ENCODE results near the gene FHOD3.

Gene FHOD3

DNA sequence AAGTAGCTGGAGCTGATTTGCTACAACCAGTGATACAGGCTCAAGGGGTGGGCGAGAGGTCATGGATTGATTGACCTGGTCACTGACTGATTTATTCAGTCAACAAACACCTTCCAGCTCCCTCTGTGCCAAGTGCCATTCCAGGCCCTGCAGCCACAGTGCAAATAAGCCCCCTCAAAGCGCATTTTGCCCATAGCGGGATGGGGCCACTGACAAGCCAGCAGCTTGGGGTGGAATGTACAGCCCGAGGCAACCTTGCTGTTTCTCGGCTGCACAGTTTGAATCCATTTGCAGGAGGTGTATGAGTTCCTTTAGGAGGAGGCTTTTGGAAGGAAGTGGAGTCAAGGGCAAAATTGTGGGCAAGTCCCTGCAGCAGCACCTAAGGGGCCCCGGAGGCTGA, 296.1 kb downstream of the FHOD3 start:
- no peak for DNase-seq (ENCODE audit: low read depth)
- no peak overlapping the region for H3K4me3 ChIP-seq (ENCODE audit: low read depth, low read length)

DNA sequence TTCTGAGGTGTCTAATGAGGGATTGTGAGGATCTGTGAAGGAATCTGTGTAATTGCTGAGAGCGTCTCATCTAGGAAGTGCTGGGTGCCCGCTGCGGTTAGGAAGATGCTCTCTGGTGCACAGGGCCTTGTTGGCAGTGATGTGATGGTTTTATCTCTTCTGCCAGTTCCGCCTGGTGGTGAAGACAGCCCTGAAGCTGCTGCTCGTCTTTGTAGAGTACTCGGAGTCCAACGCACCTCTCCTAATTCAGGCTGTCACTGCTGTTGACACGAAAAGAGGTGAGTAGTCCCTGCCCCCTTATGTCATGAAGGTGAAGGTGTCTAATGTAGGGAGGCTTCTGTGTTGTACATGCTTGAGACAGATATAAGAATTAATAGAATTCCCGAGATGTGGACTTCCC, 297.1 kb downstream of the FHOD3 start:
- TF ChIP-seq, protein P1, sequence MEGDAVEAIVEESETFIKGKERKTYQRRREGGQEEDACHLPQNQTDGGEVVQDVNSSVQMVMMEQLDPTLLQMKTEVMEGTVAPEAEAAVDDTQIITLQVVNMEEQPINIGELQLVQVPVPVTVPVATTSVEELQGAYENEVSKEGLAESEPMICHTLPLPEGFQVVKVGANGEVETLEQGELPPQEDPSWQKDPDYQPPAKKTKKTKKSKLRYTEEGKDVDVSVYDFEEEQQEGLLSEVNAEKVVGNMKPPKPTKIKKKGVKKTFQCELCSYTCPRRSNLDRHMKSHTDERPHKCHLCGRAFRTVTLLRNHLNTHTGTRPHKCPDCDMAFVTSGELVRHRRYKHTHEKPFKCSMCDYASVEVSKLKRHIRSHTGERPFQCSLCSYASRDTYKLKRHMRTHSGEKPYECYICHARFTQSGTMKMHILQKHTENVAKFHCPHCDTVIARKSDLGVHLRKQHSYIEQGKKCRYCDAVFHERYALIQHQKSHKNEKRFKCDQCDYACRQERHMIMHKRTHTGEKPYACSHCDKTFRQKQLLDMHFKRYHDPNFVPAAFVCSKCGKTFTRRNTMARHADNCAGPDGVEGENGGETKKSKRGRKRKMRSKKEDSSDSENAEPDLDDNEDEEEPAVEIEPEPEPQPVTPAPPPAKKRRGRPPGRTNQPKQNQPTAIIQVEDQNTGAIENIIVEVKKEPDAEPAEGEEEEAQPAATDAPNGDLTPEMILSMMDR (IDR thresholded peaks at IDR 0.05; ENCODE audit: control insufficient read depth, extremely low read depth, insufficient read depth): no peak
- no peak for DNase-seq (ENCODE audit: low read depth)
- no peak overlapping the region for H3K4me3 ChIP-seq (ENCODE audit: low read depth, low read length)

More for the DNA sequence above, 296.1 kb downstream of the FHOD3 start:
- TF ChIP-seq, protein P1 (IDR thresholded peaks at IDR 0.05; ENCODE audit: control insufficient read depth, extremely low read depth, insufficient read depth): no peak

DNA sequence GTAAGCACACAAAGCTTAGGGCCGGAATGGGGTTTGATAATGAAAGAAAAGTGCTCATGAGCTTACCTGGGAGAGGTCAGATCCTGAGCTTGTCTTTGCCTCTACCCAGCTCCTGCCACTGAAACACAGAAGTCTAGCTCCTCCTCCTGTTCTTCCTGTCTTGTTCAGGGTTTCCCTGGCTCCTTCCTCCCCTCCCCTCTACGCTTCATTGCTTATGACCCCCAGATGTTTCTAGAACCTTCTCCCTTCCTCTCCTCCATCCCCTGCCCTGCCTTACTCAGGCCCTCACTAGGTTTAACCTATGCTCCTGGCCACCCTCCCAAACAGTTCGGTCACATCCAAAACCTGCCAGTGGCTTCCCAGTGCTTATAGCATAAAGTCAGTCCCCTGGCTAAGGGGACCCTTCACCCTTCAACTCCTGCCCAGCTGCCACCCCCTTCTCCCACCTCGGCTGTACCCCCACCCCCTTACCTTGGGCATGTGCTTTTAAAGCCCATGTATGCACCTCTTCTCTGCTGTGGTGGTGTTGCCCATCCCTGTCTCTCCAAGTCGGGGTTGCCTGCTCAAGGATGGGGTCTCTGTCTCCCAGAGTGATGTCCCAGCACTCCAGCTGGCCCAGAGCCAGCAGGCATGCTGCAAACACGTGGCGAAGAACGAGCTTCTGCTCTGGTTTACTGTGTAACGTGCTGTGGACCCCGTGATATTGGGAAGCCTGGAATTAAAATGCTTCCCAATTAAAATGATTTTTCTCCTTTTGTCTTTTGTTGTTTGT, 297.7 kb downstream of the FHOD3 start:
- DNase-seq (ENCODE audit: low read depth): no peak
- no peak overlapping the region for H3K4me3 ChIP-seq (ENCODE audit: low read depth, low read length)
- TF ChIP-seq, protein P1 (IDR thresholded peaks at IDR 0.05; ENCODE audit: control insufficient read depth, extremely low read depth, insufficient read depth): no peak

DNA sequence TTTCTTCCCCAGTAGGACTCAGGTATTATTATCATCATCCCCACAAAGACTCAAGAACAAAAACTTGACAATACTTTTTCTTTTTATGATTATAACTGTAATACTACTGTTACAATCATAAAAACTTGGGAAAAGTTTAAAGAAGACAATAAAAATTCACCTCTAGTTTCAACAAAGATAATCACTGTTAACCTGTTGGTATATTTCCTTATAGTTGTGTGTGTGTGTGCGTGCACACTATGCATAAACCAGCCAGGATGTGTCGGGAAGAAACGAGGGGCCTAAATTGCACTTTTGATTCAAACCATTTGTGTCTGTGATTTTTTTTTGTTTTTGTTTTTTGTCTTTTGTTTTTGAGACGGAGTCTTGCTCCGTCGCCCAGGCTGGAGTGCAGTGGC, 298.3 kb downstream of the FHOD3 start:
- TF ChIP-seq, protein P1 (IDR thresholded peaks at IDR 0.05; ENCODE audit: control insufficient read depth, extremely low read depth, insufficient read depth): no peak
- H3K4me3 ChIP-seq (ENCODE audit: low read depth, low read length): no peak overlapping the region
- no peak for DNase-seq (ENCODE audit: low read depth)

DNA sequence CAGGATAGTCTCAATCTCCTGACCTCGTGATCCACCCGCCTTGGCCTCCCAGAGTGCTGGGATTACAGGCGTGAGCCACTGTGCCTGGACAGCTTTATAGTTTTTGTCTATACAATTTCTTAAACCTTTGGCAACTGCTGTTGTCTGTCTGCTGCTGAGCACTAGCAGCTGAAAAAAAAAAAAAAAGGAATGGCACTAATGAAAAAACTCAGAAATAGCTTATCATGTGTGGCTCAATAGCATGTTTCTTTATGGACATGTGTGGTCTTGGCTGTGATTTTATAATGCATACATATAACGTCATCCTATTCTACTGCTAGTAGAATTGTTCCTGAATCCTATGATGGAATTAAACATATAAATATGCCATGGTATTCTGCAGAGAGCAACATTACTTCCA, 300.1 kb downstream of the FHOD3 start:
- H3K4me3 ChIP-seq (ENCODE audit: low read depth, low read length): no peak overlapping the region
- TF ChIP-seq, protein P1 (IDR thresholded peaks at IDR 0.05; ENCODE audit: control insufficient read depth, extremely low read depth, insufficient read depth): no peak
- DNase-seq (ENCODE audit: low read depth): no peak

DNA sequence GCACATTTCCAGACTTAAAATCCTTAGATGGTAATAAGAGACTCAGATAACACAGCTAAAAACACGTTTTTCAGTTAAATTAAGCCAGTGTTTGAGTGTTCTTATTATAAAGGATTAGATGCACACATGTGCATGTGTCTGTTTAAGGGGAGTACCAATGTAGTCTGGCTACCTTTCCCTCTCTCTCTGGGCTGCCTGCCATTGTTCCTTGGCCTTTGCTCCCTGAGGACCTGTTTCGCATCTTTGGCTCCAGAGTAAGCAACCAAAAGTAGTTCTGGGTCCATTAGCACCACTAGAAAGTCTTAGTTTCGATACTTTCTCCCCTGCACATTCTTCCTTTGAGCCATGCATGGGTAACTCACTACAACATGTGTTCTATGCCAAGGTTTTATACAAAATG, 303.0 kb downstream of the FHOD3 start:
- no peak for DNase-seq (ENCODE audit: low read depth)
- TF ChIP-seq, protein P1 (IDR thresholded peaks at IDR 0.05; ENCODE audit: control insufficient read depth, extremely low read depth, insufficient read depth): no peak
- H3K4me3 ChIP-seq (ENCODE audit: low read depth, low read length): no peak overlapping the region

DNA sequence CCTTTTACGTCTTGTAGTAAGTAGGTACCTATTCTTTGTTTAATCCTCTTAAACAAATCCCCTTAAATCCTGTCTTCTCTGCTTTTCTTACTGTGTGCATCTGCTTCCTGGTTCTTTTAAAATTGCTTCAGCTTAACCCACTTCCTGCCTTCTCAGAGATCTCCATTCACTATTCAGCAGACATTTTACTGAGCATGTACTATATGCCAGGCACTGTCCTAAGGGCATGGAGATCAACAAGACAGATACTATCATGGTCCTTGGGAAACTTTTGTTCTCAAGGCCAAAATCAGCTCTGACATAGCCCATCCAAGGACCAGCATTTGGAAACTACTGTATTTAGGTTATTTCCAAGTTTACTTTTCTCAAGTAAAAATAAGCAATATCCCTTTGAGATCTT, 303.8 kb downstream of the FHOD3 start:
- no peak for DNase-seq (ENCODE audit: low read depth)
- TF ChIP-seq, protein P1 (IDR thresholded peaks at IDR 0.05; ENCODE audit: control insufficient read depth, extremely low read depth, insufficient read depth): no peak

More for the DNA sequence above, 303.8 kb downstream of the FHOD3 start:
- H3K4me3 ChIP-seq (ENCODE audit: low read depth, low read length): no peak overlapping the region

Data from LNCaP clone FGC (cell line).